ENCODE measurements around the gene INHBE.

DNA sequence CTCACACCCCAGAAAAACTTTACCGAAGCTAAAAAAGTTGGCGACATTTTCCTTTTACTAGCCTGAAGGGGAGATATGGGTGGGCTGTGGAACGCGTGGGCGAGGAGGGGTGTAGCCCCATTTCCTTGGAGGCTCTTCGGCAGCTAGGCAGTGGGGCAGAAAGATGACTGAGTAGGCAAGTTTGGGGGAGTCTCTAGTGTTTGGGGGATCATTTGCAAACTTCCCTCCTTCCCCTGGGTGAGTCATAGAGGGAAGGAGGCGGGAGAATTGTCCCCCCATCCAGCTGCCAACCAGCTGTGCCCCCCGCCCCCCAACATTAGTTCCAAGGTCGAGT, 6.8 kb downstream of the INHBE start:
- TF ChIP-seq, protein P1, sequence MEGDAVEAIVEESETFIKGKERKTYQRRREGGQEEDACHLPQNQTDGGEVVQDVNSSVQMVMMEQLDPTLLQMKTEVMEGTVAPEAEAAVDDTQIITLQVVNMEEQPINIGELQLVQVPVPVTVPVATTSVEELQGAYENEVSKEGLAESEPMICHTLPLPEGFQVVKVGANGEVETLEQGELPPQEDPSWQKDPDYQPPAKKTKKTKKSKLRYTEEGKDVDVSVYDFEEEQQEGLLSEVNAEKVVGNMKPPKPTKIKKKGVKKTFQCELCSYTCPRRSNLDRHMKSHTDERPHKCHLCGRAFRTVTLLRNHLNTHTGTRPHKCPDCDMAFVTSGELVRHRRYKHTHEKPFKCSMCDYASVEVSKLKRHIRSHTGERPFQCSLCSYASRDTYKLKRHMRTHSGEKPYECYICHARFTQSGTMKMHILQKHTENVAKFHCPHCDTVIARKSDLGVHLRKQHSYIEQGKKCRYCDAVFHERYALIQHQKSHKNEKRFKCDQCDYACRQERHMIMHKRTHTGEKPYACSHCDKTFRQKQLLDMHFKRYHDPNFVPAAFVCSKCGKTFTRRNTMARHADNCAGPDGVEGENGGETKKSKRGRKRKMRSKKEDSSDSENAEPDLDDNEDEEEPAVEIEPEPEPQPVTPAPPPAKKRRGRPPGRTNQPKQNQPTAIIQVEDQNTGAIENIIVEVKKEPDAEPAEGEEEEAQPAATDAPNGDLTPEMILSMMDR (IDR thresholded peaks at IDR 0.05) = no peak
- TF ChIP-seq POLR2A (IDR thresholded peaks at IDR 0.05) = no peak

Measured in uterus (tissue), 2 donors.